Skeletal muscle tissue (tissue), 4 donors: ENCODE results near the gene NCEH1. TPM values are rescaled to one million over a fixed set of nuclear protein-coding genes. Genes with fewer than 3 reads are reported as not detected.

Experiments
- H3K27ac ChIP-seq: one replicate; pipeline ENCODE4 v1.7.0; 2013; ENCODE audit warnings: mild to moderate bottlenecking, low read depth, low read length, inconsistent platforms
- H3K27me3 ChIP-seq, 3 donors: one replicate each; pipeline ENCODE4 v1.7.0; 2013; ENCODE audit warnings: low read length in 3 of 3; ENCODE audit not compliant: control insufficient read depth in 3 of 3, insufficient read depth in 3 of 3
- H3K36me3 ChIP-seq, 3 donors: one replicate each; pipeline ENCODE4 v1.7.0; 2013; ENCODE audit warnings: low read length in 3 of 3; ENCODE audit not compliant: control insufficient read depth in 3 of 3, insufficient read depth in 3 of 3
- H3K4me1 ChIP-seq, 3 donors: one replicate each; pipeline ENCODE4 v1.7.0; 2013; ENCODE audit warnings: low read length in 3 of 3, mild to moderate bottlenecking in 3 of 3; ENCODE audit not compliant: control insufficient read depth in 3 of 3, insufficient read depth in 3 of 3
- H3K4me3 ChIP-seq, 3 donors: one replicate each; pipeline ENCODE4 v1.7.0; 2013; ENCODE audit warnings: low read length in 3 of 3
- H3K9ac ChIP-seq, 3 donors: one replicate each; pipeline ENCODE4 v1.7.0; 2013; ENCODE audit warnings: low read length in 3 of 3, mild to moderate bottlenecking in 3 of 3, moderate library complexity in 2 of 3, low read depth in 1 of 3
- H3K9me3 ChIP-seq, 3 donors: one replicate each; pipeline ENCODE4 v1.7.0; 2013; ENCODE audit warnings: low read length in 3 of 3; ENCODE audit not compliant: control insufficient read depth in 3 of 3
- total RNA-seq: library from RNA; depleted of rRNA; stranded (reverse); fragments of >200 nt; gene quantifications from one replicate; pipeline ENCODE4 v1.2.3, GENCODE V29; 2014
- donor health status: Osteomylitis.

NCEH1 gene
- total RNA-seq, 1 donor from 2014 or later = 1.6 TPM

GRCh38 chr3:172699031-172699430 is 11.8 kb downstream of the NCEH1 start:
- H3K4me1 ChIP-seq = peaks cover 0 to 3% (median 0%) of the 10 kb centered on the region in 3 donors
- H3K27ac ChIP-seq = peak overlapping the region; percentile 32
- no peaks in the 10 kb centered on the region for H3K36me3 ChIP-seq
- no peak overlapping the region for H3K9ac ChIP-seq
- no peaks in the 10 kb centered on the region for H3K9me3 ChIP-seq
- no peaks in the 10 kb centered on the region for H3K27me3 ChIP-seq
- no peak overlapping the region for H3K4me3 ChIP-seq

- no peaks in the 10 kb centered on the region for H3K27me3 ChIP-seq
- peak overlapping the region; percentile 32 for H3K27ac ChIP-seq
- H3K36me3 ChIP-seq = no peaks in the 10 kb centered on the region
- peaks cover 0 to 3% (median 0%) of the 10 kb centered on the region in 3 donors for H3K4me1 ChIP-seq
- H3K9ac ChIP-seq = no peak overlapping the region
- no peaks in the 10 kb centered on the region for H3K9me3 ChIP-seq
- H3K4me3 ChIP-seq = no peak overlapping the region
Observed at GRCh38 chr3:172698631-172699030, 12.2 kb downstream of the NCEH1 start.

- Histone ChIP-seq H3K27me3 (no peaks in the 10 kb centered on the region), H3K4me3 (no peak overlapping the region), H3K36me3 (no peaks in the 10 kb centered on the region), H3K9ac (no peak overlapping the region), H3K4me1 (peaks cover 0 to 3% (median 0%) of the 10 kb centered on the region in 3 donors), H3K27ac (no peak overlapping the region), H3K9me3 (no peaks in the 10 kb centered on the region)
Observed at GRCh38 chr3:172697558-172697957, 13.3 kb downstream of the NCEH1 start.

- no peaks in the 10 kb centered on the region for H3K36me3 ChIP-seq
- no peaks in the 10 kb centered on the region for H3K9me3 ChIP-seq
- no peaks in the 10 kb centered on the region for H3K27me3 ChIP-seq
- no peak overlapping the region for H3K9ac ChIP-seq
- no peak overlapping the region for H3K4me3 ChIP-seq
- H3K27ac ChIP-seq = no peak overlapping the region
- peaks cover 0 to 3% (median 0%) of the 10 kb centered on the region in 3 donors for H3K4me1 ChIP-seq
Observed at GRCh38 chr3:172696357-172696756, 14.5 kb downstream of the NCEH1 start.

GRCh38 chr3:172694573-172695246 is 16.2 kb downstream of the NCEH1 start:
- no peaks in the 10 kb centered on the region for H3K9me3 ChIP-seq
- no peaks in the 10 kb centered on the region for H3K36me3 ChIP-seq
- H3K4me3 ChIP-seq = no peak overlapping the region
- H3K27me3 ChIP-seq = no peaks in the 10 kb centered on the region
- H3K4me1 ChIP-seq = peaks cover 0 to 3% (median 0%) of the 10 kb centered on the region in 3 donors
- no peak overlapping the region for H3K27ac ChIP-seq
- no peak overlapping the region for H3K9ac ChIP-seq

GRCh38 chr3:172692751-172693338 is 18.0 kb downstream of the NCEH1 start:
- Histone ChIP-seq H3K4me1 (peaks cover 4 to 9% (median 4%) of the 10 kb centered on the region in 3 donors), H3K9ac (no peak overlapping the region), H3K27ac (no peak overlapping the region), H3K36me3 (no peaks in the 10 kb centered on the region), H3K4me3 (no peak overlapping the region), H3K9me3 (no peaks in the 10 kb centered on the region), H3K27me3 (no peaks in the 10 kb centered on the region)

GRCh38 chr3:172690936-172691335 is 19.9 kb downstream of the NCEH1 start:
- H3K27ac ChIP-seq = no peak overlapping the region
- no peaks in the 10 kb centered on the region for H3K27me3 ChIP-seq
- no peaks in the 10 kb centered on the region for H3K9me3 ChIP-seq
- H3K4me1 ChIP-seq = peaks cover 12 to 18% (median 18%) of the 10 kb centered on the region in 3 donors
- no peak overlapping the region for H3K9ac ChIP-seq
- no peaks in the 10 kb centered on the region for H3K36me3 ChIP-seq
- no peak overlapping the region for H3K4me3 ChIP-seq

GRCh38 chr3:172688588-172688987 is 22.3 kb downstream of the NCEH1 start:
- H3K27ac ChIP-seq = no peak overlapping the region
- no peaks in the 10 kb centered on the region for H3K9me3 ChIP-seq
- peaks cover 12 to 18% (median 18%) of the 10 kb centered on the region in 3 donors for H3K4me1 ChIP-seq

GRCh38 chr3:172687501-172687900 is 23.4 kb downstream of the NCEH1 start:
- Histone ChIP-seq H3K9me3 (no peaks in the 10 kb centered on the region), H3K4me3 (no peak overlapping the region), H3K27ac (no peak overlapping the region), H3K9ac (peak overlapping the region in 1 of 3 donors; percentile 40), H3K4me1 (peaks cover 12 to 18% (median 18%) of the 10 kb centered on the region in 3 donors), H3K27me3 (no peaks in the 10 kb centered on the region), H3K36me3 (no peaks in the 10 kb centered on the region)

More at GRCh38 chr3:172688588-172688987, 22.3 kb downstream of the NCEH1 start:
- Histone ChIP-seq H3K27me3 (no peaks in the 10 kb centered on the region), H3K4me3 (no peak overlapping the region), H3K9ac (peak overlapping the region in 1 of 3 donors; percentile 57), H3K36me3 (no peaks in the 10 kb centered on the region)
